Measurements from ENCODE around the gene TMEM232.
"Not testable (repeated sequence)": the region's sequence is repeated elsewhere in the genome, so short reads cannot be mapped to it uniquely, and the experiment has no call there.

Gene TMEM232

GRCh38 chr5:110618941-110619340 lies 107.5 kb downstream of the TMEM232 start:
- DNase-seq: no peak

GRCh38 chr5:110616009-110616408 lies 110.5 kb downstream of the TMEM232 start:
- no peak for DNase-seq

GRCh38 chr5:110612794-110613247 lies 113.7 kb downstream of the TMEM232 start:
- DNase-seq: no peak

- DNase-seq: no peak
Observed at GRCh38 chr5:110611817-110612216, 114.7 kb downstream of the TMEM232 start.

DNA sequence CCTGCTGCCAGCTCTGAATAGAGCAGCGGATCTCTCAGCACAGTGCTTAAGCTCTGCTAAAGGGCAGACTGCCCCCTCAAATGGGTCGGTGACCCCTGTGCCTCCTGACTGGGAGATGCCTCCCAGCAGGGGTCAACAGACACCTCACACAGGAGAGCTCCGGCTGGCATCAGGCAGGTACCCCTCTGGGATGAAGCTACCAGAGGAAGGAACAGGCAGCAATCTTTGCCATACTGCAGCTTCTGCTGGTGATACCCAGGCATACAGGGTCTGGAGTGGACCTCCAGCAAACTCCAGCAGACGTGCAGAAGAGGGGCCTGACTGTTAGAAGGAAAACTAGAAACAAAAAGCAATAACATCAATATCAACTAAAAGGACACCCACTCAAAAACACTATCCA lies 131.6 kb downstream of the TMEM232 start:
- DNase-seq: no peak

DNA sequence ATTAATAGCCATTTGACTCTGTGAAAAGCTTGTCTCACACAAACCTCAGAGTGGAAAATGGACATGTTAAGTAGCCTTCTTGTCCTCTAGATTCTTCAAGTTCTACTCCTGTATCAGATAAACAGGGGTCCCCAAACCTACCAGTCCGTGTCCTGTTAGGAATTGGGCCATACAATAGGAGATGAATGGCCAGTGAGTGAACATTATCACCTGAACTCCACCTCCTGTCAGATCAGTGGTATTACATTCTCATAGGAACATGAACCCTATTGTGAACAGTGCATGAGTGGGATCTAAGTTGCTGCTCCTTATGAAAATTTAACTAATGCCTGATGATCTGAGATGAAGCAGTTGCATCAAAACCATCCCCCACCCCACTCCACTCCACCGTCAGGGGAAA lies 136.3 kb downstream of the TMEM232 start:
- peak in 1 of 2 donors; percentile 6 for DNase-seq

DNA sequence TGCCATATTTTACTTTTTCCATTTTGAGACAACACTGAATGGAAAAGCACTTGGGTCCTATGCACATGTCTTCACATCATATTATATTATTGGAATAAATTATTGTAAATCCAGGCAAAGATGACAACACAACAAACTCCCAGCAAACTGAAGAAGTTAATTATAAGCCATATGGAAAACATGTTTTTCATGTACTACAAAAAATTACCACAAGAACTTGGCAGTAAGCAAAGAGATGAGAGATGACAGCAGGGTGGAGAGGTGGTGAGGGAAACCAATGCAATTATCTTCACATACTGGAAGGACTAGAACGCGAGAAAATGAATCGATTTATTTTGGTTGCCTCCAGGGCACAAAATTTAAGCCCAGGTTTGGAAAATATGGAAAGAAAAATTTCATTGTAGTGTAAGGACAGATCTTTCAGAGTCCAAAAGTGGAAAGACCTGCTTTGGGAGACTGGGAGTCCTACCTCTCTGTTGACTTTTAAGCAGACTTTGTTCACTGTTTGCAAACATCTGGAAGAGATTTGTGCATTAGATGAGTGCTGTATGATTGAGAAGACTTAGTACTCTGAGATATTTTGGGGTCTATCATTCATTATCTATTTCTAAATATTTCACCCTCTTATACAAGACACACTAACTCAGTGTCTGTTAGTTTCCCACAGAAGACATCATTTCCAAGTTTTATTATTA lies 138.0 kb downstream of the TMEM232 start:
- DNase-seq: no peak

- DNase-seq: no peak
Observed at GRCh38 chr5:110580625-110581024, 145.8 kb downstream of the TMEM232 start.

DNA sequence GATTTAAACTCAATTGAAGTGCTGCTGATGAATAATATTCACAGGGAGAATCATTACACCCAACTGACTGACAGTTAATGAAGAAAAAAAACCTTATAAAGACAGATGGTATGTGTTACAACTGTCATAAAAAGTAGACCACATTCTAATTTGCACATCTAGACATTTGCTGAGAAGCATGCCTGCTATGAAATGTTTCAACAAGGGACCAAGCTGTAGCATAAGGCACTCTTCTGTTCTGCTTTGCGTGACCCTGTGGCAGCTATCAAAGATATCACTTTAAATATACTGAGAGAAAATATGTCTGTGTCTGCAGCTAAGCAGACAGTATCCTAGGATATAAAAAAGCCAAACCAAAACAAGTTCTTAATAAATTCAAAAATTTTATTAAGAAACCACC lies 153.7 kb downstream of the TMEM232 start:
- DNase-seq: no peak

- DNase-seq: no peak
Observed at GRCh38 chr5:110562191-110562590, 164.3 kb downstream of the TMEM232 start.

DNA sequence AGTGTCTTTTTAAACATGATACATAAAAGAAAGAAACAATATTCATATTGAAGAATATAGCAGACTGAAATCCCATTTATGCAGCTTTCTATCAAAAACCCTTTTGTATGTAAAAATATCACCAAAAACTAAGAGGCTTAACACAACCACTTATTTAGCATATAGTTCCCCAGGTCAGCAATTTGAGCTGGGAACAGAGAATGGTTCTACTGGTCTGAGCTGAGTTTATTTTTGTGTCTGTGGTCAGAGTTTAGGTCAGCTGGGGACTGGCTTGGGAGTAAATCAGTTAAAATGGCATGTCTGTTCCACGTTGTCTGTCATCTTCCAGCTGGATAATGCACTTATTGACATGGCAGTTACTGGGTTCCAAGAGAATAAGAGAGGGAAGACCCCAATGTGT lies 165.0 kb downstream of the TMEM232 start:
- no peak for DNase-seq

GRCh38 chr5:110549301-110549700 lies 177.2 kb downstream of the TMEM232 start:
- DNase-seq: no peak

DNA sequence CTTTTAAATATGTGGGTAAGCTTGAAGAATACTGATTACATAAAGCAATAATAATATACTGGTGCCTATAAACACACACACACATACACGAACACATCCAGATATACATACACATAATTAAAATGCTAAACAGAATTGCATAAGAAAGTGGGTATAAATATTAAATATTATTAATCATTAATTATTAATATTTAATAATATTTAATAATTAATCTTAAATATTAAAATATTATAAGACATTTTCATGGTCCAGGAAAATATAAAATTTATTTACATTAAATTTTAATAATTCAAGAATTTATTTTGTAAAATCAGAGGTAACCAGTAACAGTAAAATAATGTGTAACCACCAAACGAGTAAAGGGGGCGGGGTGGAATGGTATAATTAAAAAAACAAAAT lies 178.3 kb downstream of the TMEM232 start:
- no peak for DNase-seq

DNA sequence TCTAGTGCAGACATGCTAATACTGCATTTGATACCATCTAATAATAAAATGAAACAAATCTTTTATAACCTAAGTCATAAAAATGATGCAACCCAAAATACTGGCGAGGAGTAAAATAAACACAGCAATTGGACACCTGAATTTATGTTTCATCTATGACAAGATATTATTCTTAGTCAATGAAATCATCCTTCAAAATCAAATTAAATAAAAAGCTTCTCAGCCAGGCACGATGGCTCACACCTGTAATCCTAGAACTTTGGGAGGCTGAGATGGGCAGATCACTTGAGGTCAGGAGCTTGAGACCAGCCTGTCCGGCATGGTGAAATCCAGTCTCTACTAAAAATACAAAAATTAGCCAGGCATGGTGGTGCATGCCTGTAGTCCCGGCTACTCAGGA lies 179.0 kb downstream of the TMEM232 start:
- no peak for DNase-seq

DNA sequence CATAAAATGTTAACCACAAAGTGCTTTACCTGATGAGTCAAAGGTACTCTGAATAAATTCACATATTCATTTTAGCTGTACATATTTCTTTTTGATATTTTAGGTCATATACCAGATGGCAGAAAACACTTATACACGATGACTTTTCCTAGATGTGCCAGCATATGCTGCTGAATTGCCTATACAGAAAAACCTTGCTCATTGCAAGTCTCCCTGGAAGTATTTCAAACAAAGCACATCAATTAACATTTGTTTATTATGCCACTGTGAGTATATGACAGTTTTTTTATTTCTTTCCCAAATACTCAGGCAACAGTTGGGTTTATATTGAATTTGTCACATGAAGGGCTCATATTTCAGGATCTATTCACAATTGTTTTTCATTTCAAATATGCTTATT lies 180.8 kb downstream of the TMEM232 start:
- DNase-seq: no peak

GRCh38 chr5:110544603-110545002 lies 181.9 kb downstream of the TMEM232 start:
- no peak for DNase-seq

DNA sequence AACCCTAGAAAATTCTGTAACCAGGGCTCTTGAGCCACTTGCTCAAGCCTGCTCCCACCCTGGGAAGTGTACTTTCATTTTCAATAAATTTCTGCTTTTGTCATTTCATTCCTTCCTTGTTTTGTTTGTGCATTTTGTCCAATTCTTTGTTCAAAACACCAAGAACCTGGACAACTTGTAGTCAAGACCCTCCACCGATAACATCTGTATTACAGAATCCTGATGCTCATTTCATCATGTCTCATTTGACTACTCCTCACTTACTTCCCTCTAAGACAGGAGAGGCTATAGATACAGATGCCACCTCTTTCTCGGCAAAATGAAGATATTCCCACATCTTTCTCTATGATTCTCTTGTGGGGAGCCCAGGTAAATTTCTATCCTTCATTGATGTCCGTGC lies 183.5 kb downstream of the TMEM232 start:
- no peak for DNase-seq

GRCh38 chr5:110536120-110537115 lies 190.1 kb downstream of the TMEM232 start:
- DNase-seq: no peak

GRCh38 chr5:110535146-110535545 lies 191.3 kb downstream of the TMEM232 start:
- not testable (repeated sequence) for DNase-seq

- DNase-seq: no peak
Observed at GRCh38 chr5:110525762-110526161, 200.7 kb downstream of the TMEM232 start.

DNA sequence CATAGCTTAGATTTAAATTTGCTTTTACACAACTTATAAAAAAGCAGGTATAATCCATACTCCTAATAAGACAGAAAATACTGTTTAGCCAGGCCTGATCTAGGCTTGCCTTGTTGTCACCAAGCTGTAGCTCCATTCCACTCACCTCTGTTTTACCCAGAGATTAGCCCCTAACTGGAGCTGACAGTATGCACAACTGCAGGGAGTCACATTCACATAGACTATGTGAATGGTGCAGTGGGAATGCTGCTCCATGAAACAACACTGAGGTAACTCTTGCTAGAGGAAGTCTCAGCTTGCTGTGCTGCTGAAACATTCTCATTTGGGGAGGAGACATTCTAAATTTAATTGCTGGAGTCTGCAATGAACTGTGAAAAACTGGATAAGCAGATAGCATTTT lies 209.1 kb downstream of the TMEM232 start:
- DNase-seq: no peak

DNA sequence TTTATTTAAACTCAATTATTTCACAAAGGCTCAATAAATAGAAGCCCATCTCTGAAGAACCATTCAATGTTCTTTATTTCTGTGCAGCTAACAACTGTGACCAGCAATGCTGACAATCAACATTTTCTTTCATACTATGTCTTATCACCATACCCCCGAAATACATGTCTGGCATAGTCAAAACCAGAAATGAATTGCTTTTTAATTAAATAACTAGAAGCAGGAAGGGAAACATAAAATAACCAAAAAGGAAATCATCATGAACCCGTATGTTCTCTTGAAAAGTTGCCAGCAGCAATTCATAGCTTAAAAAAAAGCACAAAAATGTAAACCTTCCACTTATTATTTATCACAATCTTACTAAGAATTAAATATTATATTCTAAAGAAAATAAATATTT lies 212.4 kb downstream of the TMEM232 start:
- DNase-seq: no peak

- DNase-seq: no peak
Observed at GRCh38 chr5:110512266-110512665, 214.2 kb downstream of the TMEM232 start.

DNA sequence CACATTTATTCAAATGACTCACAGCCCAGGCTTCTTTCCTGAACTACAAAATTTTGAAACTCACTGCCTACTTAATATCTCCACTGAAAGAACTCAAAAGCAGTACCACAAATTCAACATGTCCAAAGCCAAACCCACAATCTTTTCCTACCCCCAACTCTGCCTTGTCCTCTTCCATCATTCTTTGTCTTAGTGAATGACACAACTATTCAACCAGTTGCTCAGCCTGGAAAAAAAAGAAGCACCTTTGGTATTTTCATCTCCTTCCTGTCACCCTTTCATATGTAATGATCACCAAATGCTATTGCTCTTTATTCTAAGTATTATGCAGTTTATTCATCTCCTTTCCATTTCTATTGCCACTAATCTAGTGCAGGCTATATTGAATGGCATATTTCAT lies 216.3 kb downstream of the TMEM232 start:
- no peak for DNase-seq

All from CD4-positive, alpha-beta T cell treated with Interferon alpha-2 for 1 hour (primary cell).